OCI-LY7 (cell line): ENCODE results near the gene PGBD2.
"Not testable (repeated sequence)": the region's sequence is repeated elsewhere in the genome, so short reads cannot be mapped to it uniquely, and the experiment has no call there.

Source experiments
- EZH2phosphoT487 ChIP-seq: fragments of 200-600 bp; sonication (generic); IDR thresholded peaks from 2 replicates; pipeline ENCODE4 v1.6.1; 2018; ENCODE audit warnings: low read depth, borderline replicate concordance, mild to moderate bottlenecking, mixed run types, antibody characterized with exemption, low read length, moderate library complexity, mixed read lengths
- TF ChIP-seq, protein P1 (sequence below): fragments of 200-600 bp; sonication (generic); conservative IDR thresholded peaks from 2 replicates; pipeline ENCODE4 v1.5.1; 2014; ENCODE audit warnings: mild to moderate bottlenecking, antibody characterized with exemption, low read length, moderate library complexity, mixed read lengths

DNA sequence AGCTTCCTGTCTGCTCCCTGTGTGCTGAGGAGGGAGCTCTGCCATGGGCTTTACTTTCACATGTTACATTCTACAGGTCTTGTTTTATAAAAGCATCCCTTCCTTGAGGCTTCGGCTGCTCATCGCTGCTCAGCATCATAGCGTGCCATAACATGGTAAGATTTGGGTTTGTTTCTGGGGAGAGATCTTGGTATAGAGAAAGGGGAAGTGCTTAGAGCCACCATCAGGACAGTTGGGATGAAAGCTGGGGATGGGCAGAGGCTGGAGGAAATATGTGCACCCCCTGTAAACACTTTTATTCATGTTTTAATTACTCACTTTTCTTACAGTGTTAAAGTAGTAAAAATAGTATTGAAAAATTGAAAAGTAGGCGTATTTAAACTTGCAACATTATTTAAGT, 24.0 kb downstream of the PGBD2 start:
- TF ChIP-seq, protein P1, sequence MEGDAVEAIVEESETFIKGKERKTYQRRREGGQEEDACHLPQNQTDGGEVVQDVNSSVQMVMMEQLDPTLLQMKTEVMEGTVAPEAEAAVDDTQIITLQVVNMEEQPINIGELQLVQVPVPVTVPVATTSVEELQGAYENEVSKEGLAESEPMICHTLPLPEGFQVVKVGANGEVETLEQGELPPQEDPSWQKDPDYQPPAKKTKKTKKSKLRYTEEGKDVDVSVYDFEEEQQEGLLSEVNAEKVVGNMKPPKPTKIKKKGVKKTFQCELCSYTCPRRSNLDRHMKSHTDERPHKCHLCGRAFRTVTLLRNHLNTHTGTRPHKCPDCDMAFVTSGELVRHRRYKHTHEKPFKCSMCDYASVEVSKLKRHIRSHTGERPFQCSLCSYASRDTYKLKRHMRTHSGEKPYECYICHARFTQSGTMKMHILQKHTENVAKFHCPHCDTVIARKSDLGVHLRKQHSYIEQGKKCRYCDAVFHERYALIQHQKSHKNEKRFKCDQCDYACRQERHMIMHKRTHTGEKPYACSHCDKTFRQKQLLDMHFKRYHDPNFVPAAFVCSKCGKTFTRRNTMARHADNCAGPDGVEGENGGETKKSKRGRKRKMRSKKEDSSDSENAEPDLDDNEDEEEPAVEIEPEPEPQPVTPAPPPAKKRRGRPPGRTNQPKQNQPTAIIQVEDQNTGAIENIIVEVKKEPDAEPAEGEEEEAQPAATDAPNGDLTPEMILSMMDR: not testable (repeated sequence)
- TF ChIP-seq EZH2phosphoT487: not testable (repeated sequence)
